HL-60 (cell line): ENCODE data around the gene FLT3LG.

ENCODE experiments used
- POLR2AphosphoS5 ChIP-seq: IDR thresholded peaks from 2 replicates; pipeline ENCODE4 v1.6.1; 2012; ENCODE audit warnings: low read depth
- TF ChIP-seq, protein P1 (sequence below): IDR thresholded peaks from one replicate; pipeline ENCODE4 v1.5.1; 2011; ENCODE audit warnings: low read length, control low read depth, inconsistent platforms; ENCODE audit not compliant: insufficient read depth

DNA sequence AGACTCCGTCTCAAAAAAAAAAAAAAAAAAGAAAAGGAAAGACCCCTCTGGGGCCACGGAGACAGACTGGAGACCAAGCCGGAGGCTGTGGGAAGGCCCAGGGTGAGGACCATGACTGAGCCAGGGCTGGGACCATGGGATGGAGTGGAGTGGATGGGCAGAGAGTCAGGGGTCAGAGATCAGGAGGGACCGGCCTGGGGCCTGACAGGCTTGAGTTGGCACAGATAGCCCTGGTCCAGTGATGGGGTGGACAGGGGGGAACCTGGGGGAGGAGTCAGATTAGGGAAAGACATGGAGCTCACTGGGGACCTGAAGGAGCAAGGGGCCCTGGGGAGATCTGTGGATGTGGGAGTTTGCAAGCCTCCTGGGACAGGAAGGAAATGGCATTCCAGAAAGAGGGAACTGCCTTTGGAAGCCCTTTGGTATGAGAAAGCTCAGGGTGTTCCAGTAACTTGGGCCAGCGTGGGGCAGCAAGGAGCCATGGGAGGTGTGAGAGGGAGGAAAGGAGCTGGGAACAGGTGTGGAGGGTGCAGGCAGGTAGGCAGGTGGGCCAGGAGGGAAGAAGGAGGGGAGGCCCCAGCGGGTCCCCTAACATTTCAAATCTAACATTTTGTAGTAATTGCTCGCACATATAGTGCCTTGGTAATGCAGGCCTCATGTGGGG, 7.1 kb downstream of the FLT3LG start:
- TF ChIP-seq, protein P1, sequence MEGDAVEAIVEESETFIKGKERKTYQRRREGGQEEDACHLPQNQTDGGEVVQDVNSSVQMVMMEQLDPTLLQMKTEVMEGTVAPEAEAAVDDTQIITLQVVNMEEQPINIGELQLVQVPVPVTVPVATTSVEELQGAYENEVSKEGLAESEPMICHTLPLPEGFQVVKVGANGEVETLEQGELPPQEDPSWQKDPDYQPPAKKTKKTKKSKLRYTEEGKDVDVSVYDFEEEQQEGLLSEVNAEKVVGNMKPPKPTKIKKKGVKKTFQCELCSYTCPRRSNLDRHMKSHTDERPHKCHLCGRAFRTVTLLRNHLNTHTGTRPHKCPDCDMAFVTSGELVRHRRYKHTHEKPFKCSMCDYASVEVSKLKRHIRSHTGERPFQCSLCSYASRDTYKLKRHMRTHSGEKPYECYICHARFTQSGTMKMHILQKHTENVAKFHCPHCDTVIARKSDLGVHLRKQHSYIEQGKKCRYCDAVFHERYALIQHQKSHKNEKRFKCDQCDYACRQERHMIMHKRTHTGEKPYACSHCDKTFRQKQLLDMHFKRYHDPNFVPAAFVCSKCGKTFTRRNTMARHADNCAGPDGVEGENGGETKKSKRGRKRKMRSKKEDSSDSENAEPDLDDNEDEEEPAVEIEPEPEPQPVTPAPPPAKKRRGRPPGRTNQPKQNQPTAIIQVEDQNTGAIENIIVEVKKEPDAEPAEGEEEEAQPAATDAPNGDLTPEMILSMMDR, result no peak
- TF ChIP-seq POLR2AphosphoS5, result no peak
